ENCODE measurements around the gene PDS5B.

- TF ChIP-seq CTCF (conservative IDR thresholded peaks at IDR 0.05) (no peak), ZFX (IDR thresholded peaks at IDR 0.05) (no peak)
Measured at GRCh38 chr13:32726374-32727037, 140.3 kb downstream of the PDS5B start.
